HEK293 (cell line): Measurements from ENCODE around the gene NDUFC2.

ENCODE experiments used
- CTCF ChIP-seq: fragments of 450-650 bp; formaldehyde crosslinking; IDR thresholded peaks from 2 replicates; pipeline ENCODE4 v1.5.1; 2016; ENCODE audit warnings: missing biosample characterization, missing genetic modification characterization
- OSR2 ChIP-seq: fragments of 450-650 bp; formaldehyde crosslinking; IDR thresholded peaks from 2 replicates; pipeline ENCODE4 v1.5.1; 2016; ENCODE audit warnings: missing biosample characterization, missing genetic modification characterization
- REPIN1 ChIP-seq: fragments of 450-650 bp; formaldehyde crosslinking; IDR thresholded peaks from 2 replicates; pipeline ENCODE4 v1.5.1; 2017; ENCODE audit warnings: missing biosample characterization, missing genetic modification characterization, low read depth
- ZNF391 ChIP-seq: fragments of 450-650 bp; formaldehyde crosslinking; IDR thresholded peaks from 2 replicates; pipeline ENCODE4 v1.5.1; 2016; ENCODE audit warnings: low read depth, missing biosample characterization, missing genetic modification characterization, borderline replicate concordance
- ZNF514 ChIP-seq: fragments of 450-650 bp; formaldehyde crosslinking; IDR thresholded peaks from 2 replicates; pipeline ENCODE4 v1.5.1; 2016; ENCODE audit warnings: missing biosample characterization, missing genetic modification characterization
- TF ChIP-seq, protein P1 (sequence below): fragments of 450-650 bp; formaldehyde crosslinking; IDR thresholded peaks from 2 replicates; pipeline ENCODE4 v1.5.1; 2016; ENCODE audit warnings: missing biosample characterization, missing genetic modification characterization

GRCh38 chr11:78057462-78058055 is 22.1 kb downstream of the NDUFC2 start:
- TF ChIP-seq, protein P1, sequence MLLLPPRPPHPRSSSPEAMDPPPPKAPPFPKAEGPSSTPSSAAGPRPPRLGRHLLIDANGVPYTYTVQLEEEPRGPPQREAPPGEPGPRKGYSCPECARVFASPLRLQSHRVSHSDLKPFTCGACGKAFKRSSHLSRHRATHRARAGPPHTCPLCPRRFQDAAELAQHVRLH (tag by site-specific recombination) = no peak
- TF ChIP-seq REPIN1 (tag by site-specific recombination) (no peak), ZNF514 (tag by site-specific recombination) (no peak), ZNF391 (tag by site-specific recombination) (no peak), CTCF (no peak), OSR2 (tag by site-specific recombination) (no peak)
